GM19372 (cell line): Measurements from ENCODE around the gene MBLAC1.
"Not testable (repeated sequence)": the region's sequence is repeated elsewhere in the genome, so short reads cannot be mapped to it uniquely, and the experiment has no call there.

Experiments used
- ATAC-seq: cut with Tn5 transposase; IDR thresholded peaks from one replicate; pipeline ENCODE4 v1.9.1; 2021; ENCODE audit warnings: mild to moderate bottlenecking, low read depth, moderate library complexity; ENCODE audit not compliant: unreplicated experiment

The MBLAC1 gene

GRCh38 chr7:100119970-100120732 is 6.6 kb upstream of the MBLAC1 start:
- peak; percentile 8 for ATAC-seq

- no peak for ATAC-seq
These were observed 6.1 kb upstream of the MBLAC1 start for GRCh38 chr7:100120733-100121036.

- ATAC-seq: no peak
These were observed 4.7 kb upstream of the MBLAC1 start for GRCh38 chr7:100122067-100122466.

- no peak for ATAC-seq
These were observed 4.2 kb upstream of the MBLAC1 start for GRCh38 chr7:100122568-100122967.

- no peak for ATAC-seq
These were observed 2.2 kb upstream of the MBLAC1 start for GRCh38 chr7:100124301-100125230.

- ATAC-seq: no peak
These were observed 382 bp upstream of the MBLAC1 start for GRCh38 chr7:100126239-100126930.

- ATAC-seq: no peak
These were observed 1.3 kb downstream of the MBLAC1 start for GRCh38 chr7:100127866-100128636.

- ATAC-seq: no peak
These were observed 1.8 kb downstream of the MBLAC1 start for GRCh38 chr7:100128637-100128963.

GRCh38 chr7:100130220-100130607 is 3.4 kb downstream of the MBLAC1 start:
- ATAC-seq: not testable (repeated sequence)

- ATAC-seq: no peak
These were observed 4.1 kb downstream of the MBLAC1 start for GRCh38 chr7:100130608-100131453.

GRCh38 chr7:100132126-100132525 is 5.4 kb downstream of the MBLAC1 start:
- no peak for ATAC-seq

- peak; percentile 53 for ATAC-seq
These were observed 6.0 kb downstream of the MBLAC1 start for GRCh38 chr7:100132697-100133151.

- ATAC-seq: no peak
These were observed 11.3 kb downstream of the MBLAC1 start for GRCh38 chr7:100137851-100138760.

- ATAC-seq: no peak
These were observed 14.8 kb downstream of the MBLAC1 start for GRCh38 chr7:100141555-100141949.

- ATAC-seq: no peak
These were observed 15.7 kb downstream of the MBLAC1 start for GRCh38 chr7:100142461-100142860.

- ATAC-seq: not testable (repeated sequence)
These were observed 19.6 kb downstream of the MBLAC1 start for GRCh38 chr7:100146350-100146749.

- ATAC-seq: no peak
These were observed 20.5 kb downstream of the MBLAC1 start for GRCh38 chr7:100147278-100147677.

- ATAC-seq: no peak
These were observed 21.4 kb downstream of the MBLAC1 start for GRCh38 chr7:100148225-100148558.
